CD14-positive monocyte (primary cell): ENCODE data around the gene GPC5. TPM values are rescaled to one million over a fixed set of nuclear protein-coding genes. Genes with fewer than 3 reads are reported as not detected.

Experiments
- DNase-seq, 3 donors: peaks; one replicate each; pipeline ENCODE4 v3.0.0-alpha.2; 2011 to 2022
- H2AFZ ChIP-seq: 2 replicates; pipeline ENCODE4 v1.6.0; 2012; ENCODE audit warnings: mild to moderate bottlenecking, low read depth, low read length, inconsistent platforms; ENCODE audit not compliant: insufficient read depth, poor library complexity, severe bottlenecking
- H3K27ac ChIP-seq, 2 donors: 1 replicate in 1 of 2; 2 replicates in 1 of 2; pipeline ENCODE4 v1.5.1; 2012 to 2013; ENCODE audit warnings: low read length in 2 of 2, control low read depth in 1 of 2, inconsistent platforms in 1 of 2, low read depth in 1 of 2, mild to moderate bottlenecking in 1 of 2
- H3K27me3 ChIP-seq, 2 donors: one replicate each; pipeline versions ENCODE4 v1.6.0 to v1.6.1; 2011 to 2013; ENCODE audit warnings: low read length in 2 of 2; ENCODE audit not compliant: control insufficient read depth in 2 of 2, insufficient read depth in 2 of 2
- H3K36me3 ChIP-seq, 2 donors: replicated peaks in 1 of 2; 1 replicate in 1 of 2; 2 replicates in 1 of 2; pipeline versions ENCODE4 v1.5.1 to v1.6.1; 2012 to 2013; ENCODE audit warnings: low read length in 2 of 2, control low read depth in 1 of 2, inconsistent platforms in 1 of 2, mild to moderate bottlenecking in 1 of 2; ENCODE audit not compliant: insufficient read depth in 2 of 2, control insufficient read depth in 1 of 2
- H3K4me1 ChIP-seq, 2 donors: 1 replicate in 1 of 2; 2 replicates in 1 of 2; pipeline versions ENCODE4 v1.5.1 to v1.6.1; 2012 to 2013; ENCODE audit warnings: low read length in 2 of 2, control low read depth in 1 of 2, inconsistent platforms in 1 of 2, mild to moderate bottlenecking in 1 of 2, moderate library complexity in 1 of 2; ENCODE audit not compliant: insufficient read depth in 2 of 2, control insufficient read depth in 1 of 2
- H3K4me2 ChIP-seq: replicated peaks from 2 replicates; pipeline ENCODE3; 2012; ENCODE audit warnings: low read length, moderate library complexity, mild to moderate bottlenecking; ENCODE audit not compliant: poor library complexity, severe bottlenecking; ENCODE audit errors: extremely low read depth
- H3K4me3 ChIP-seq, 3 experiments: fragments of 200-600 bp in 1 of 3; sonication (generic) in 1 of 3; replicated peaks in 1 of 3; 1 replicate in 2 of 3; 2 replicates in 1 of 3; pipeline ENCODE4 v1.5.1; 2011 to 2013; ENCODE audit warnings: low read length in 3 of 3, mild to moderate bottlenecking in 3 of 3, control low read depth in 2 of 3, low read depth in 2 of 3, inconsistent platforms in 1 of 3, moderate library complexity in 1 of 3
- H3K79me2 ChIP-seq: 2 replicates; pipeline ENCODE4 v1.6.0; 2012; ENCODE audit warnings: mild to moderate bottlenecking, control low read depth, inconsistent platforms, low read length, moderate library complexity; ENCODE audit not compliant: insufficient read depth
- H3K9ac ChIP-seq: 2 replicates; pipeline ENCODE4 v1.6.0; 2017; ENCODE audit warnings: low read length, mild to moderate bottlenecking; ENCODE audit not compliant: insufficient read depth, poor library complexity, severe bottlenecking
- H3K9me3 ChIP-seq, 2 donors: replicated peaks in 1 of 2; 1 replicate in 1 of 2; 2 replicates in 1 of 2; pipeline versions ENCODE4 v1.5.1 to v1.6.1; 2012 to 2013; ENCODE audit warnings: low read length in 2 of 2, control low read depth in 1 of 2; ENCODE audit not compliant: control insufficient read depth in 1 of 2, insufficient read depth in 1 of 2
- H4K20me1 ChIP-seq: 2 replicates; pipeline ENCODE4 v1.6.0; 2012; ENCODE audit warnings: mild to moderate bottlenecking, low read length, control low read depth, moderate library complexity; ENCODE audit not compliant: insufficient read depth
- H3K27ac Mint-ChIP-seq, 7 donors: one replicate each; pipeline ENCODE4 v1.8.0; 2020; ENCODE audit warnings: mild to moderate bottlenecking in 7 of 7, mixed read lengths in 7 of 7, moderate library complexity in 6 of 7, inconsistent platforms in 2 of 7
- H3K27me3 Mint-ChIP-seq, 3 donors: one replicate each; pipeline ENCODE4 v1.8.0; 2021 to 2022; ENCODE audit warnings: low read depth in 3 of 3, mild to moderate bottlenecking in 3 of 3, mixed read lengths in 3 of 3, moderate library complexity in 3 of 3, inconsistent platforms in 1 of 3
- H3K36me3 Mint-ChIP-seq, 2 donors: one replicate each; pipeline ENCODE4 v1.8.0; 2020; ENCODE audit warnings: mixed read lengths in 2 of 2, inconsistent platforms in 1 of 2, mild to moderate bottlenecking in 1 of 2
- H3K4me1 Mint-ChIP-seq: one replicate; pipeline ENCODE4 v1.8.0; 2020; ENCODE audit warnings: mild to moderate bottlenecking, mixed read lengths
- H3K4me3 Mint-ChIP-seq, 2 donors: one replicate each; pipeline ENCODE4 v1.8.0; 2020; ENCODE audit warnings: mild to moderate bottlenecking in 2 of 2, mixed read lengths in 2 of 2, moderate library complexity in 1 of 2
- H3K9me3 Mint-ChIP-seq, 7 donors: one replicate each; pipeline ENCODE4 v1.8.0; 2020 to 2022; ENCODE audit warnings: mixed read lengths in 7 of 7, mild to moderate bottlenecking in 6 of 7, moderate library complexity in 6 of 7, inconsistent platforms in 2 of 7
- CTCF ChIP-seq: fragments of 200-600 bp; IDR thresholded peaks from one replicate; pipeline ENCODE4 v1.8.0; 2022; ENCODE audit warnings: antibody characterized with exemption, mild to moderate bottlenecking
- WGBS: methylation state at CpG from one replicate; pipeline ENCODE4 v1.1.5; 2013; ENCODE audit warnings: missing lambda C conversion rate; ENCODE audit not compliant: insufficient coverage; 5-methylcytosine and 5-hydroxymethylcytosine counted together
- intact Hi-C, 2 donors: fragments of 100-400 bp; cut with micrococcal nuclease; formaldehyde crosslinking; loops; one replicate each; pipeline versions ENCODE4 v1.15.0 to v1.15.1; 2023
- polyA plus RNA-seq, 3 donors: library from polyadenylated mRNA; depleted of rRNA in 1 of 3; unstranded in 2 of 3; stranded (reverse) in 1 of 3; fragments of 300-500 nt in 2 of 3; fragments of >200 nt in 1 of 3; fragmentation: Illumina TruSeq in 2 of 3; gene quantifications; 1 replicate in 2 of 3; 2 replicates in 1 of 3; pipeline ENCODE4 v1.2.3, GENCODE V29; 2012 to 2021

The GPC5 gene
- polyA plus RNA-seq, 3 donors = not detected

GRCh38 chr13:92494915-92495314 lies 1096.5 kb downstream of the GPC5 start:
- no peak overlapping the region for H3K4me3 Mint-ChIP-seq
- no peaks in the 10 kb centered on the region for H3K4me1 Mint-ChIP-seq
- DNase-seq = no peak
- H3K9ac ChIP-seq = no peak overlapping the region
- no CpG with 5 or more reads among the region's 2 CpGs for WGBS
- H3K9me3 Mint-ChIP-seq = peaks cover 0 to 11% (median 7%) of the 10 kb centered on the region in 7 donors
- no peak overlapping the region for H3K27ac ChIP-seq
- H3K4me3 ChIP-seq = no peak overlapping the region
- H2AFZ ChIP-seq = no peak overlapping the region
- H3K27ac Mint-ChIP-seq = no peak overlapping the region
- H3K79me2 ChIP-seq = no peaks in the 10 kb centered on the region
- H3K27me3 Mint-ChIP-seq = no peaks in the 10 kb centered on the region
- intact Hi-C loops = no loop called here
- TF ChIP-seq CTCF = no peak
- no peaks in the 10 kb centered on the region for H3K27me3 ChIP-seq
- no peak overlapping the region for H3K4me2 ChIP-seq
- H4K20me1 ChIP-seq = no peaks in the 10 kb centered on the region
- no peaks in the 10 kb centered on the region for H3K36me3 Mint-ChIP-seq
- H3K36me3 ChIP-seq = no peaks in the 10 kb centered on the region
- H3K4me1 ChIP-seq = no peaks in the 10 kb centered on the region
- peaks cover 7 to 9% of the 10 kb centered on the region in 2 donors for H3K9me3 ChIP-seq

GRCh38 chr13:92500192-92500591 lies 1101.8 kb downstream of the GPC5 start:
- no peaks in the 10 kb centered on the region for H3K27me3 Mint-ChIP-seq
- Histone ChIP-seq H3K36me3 (no peaks in the 10 kb centered on the region), H3K27ac (no peak overlapping the region), H3K4me2 (no peak overlapping the region), H3K79me2 (no peaks in the 10 kb centered on the region), H2AFZ (no peak overlapping the region), H3K9me3 (peaks cover 9 to 12% of the 10 kb centered on the region in 2 donors), H3K9ac (no peak overlapping the region), H3K4me1 (no peaks in the 10 kb centered on the region), H3K27me3 (no peaks in the 10 kb centered on the region), H4K20me1 (no peaks in the 10 kb centered on the region), H3K4me3 (no peak overlapping the region)
- DNase-seq = no peak
- no peak overlapping the region for H3K27ac Mint-ChIP-seq
- H3K9me3 Mint-ChIP-seq = peaks cover 0 to 11% (median 7%) of the 10 kb centered on the region in 7 donors
- no peaks in the 10 kb centered on the region for H3K36me3 Mint-ChIP-seq
- no peaks in the 10 kb centered on the region for H3K4me1 Mint-ChIP-seq
- WGBS = 59% methylated on average over 2 of the region's 6 CpGs
- intact Hi-C loops = no loop called here
- TF ChIP-seq CTCF = no peak
- no peak overlapping the region for H3K4me3 Mint-ChIP-seq
